DND-41 (cell line): ENCODE data around the gene LRRC74A.

Experiments used
- ATAC-seq: fragments of 200-7000 bp; cut with Tn5 transposase; 3 replicates; pipeline ENCODE4 v1.9.1; 2021; ENCODE audit warnings: low read depth; ENCODE audit not compliant: insufficient read depth
- DNase-seq: peaks from one replicate; pipeline ENCODE4 v3.0.0-alpha.2; 2020
- H2AFZ ChIP-seq: 2 replicates; pipeline ENCODE4 v1.6.0; 2012; ENCODE audit warnings: low read depth, low read length
- H3K27ac ChIP-seq: 2 replicates; pipeline ENCODE4 v1.5.1; 2012; ENCODE audit warnings: low read length, inconsistent platforms
- H3K27me3 ChIP-seq: fragments of 200-600 bp; sonication (generic); 2 replicates; pipeline ENCODE4 v1.6.0; 2012; ENCODE audit warnings: low read length, mild to moderate bottlenecking, inconsistent platforms; ENCODE audit not compliant: insufficient read depth, poor library complexity
- H3K36me3 ChIP-seq: 2 replicates; pipeline ENCODE4 v1.5.1; 2012; ENCODE audit warnings: low read length, inconsistent platforms; ENCODE audit not compliant: insufficient read depth
- H3K4me1 ChIP-seq: 2 replicates; pipeline ENCODE4 v1.5.1; 2012; ENCODE audit warnings: mild to moderate bottlenecking, low read length; ENCODE audit not compliant: insufficient read depth
- H3K4me2 ChIP-seq: 2 replicates; pipeline ENCODE4 v1.6.0; 2012; ENCODE audit warnings: mild to moderate bottlenecking, moderate library complexity, low read length, inconsistent platforms; ENCODE audit not compliant: insufficient read depth
- H3K4me3 ChIP-seq, 2 experiments: fragments of 200-600 bp in 1 of 2; shearing (Covaris generic) in 1 of 2; 2 replicates each; pipeline ENCODE4 v1.5.1; 2012 to 2016; ENCODE audit warnings: inconsistent platforms in 2 of 2, low read length in 2 of 2, mild to moderate bottlenecking in 2 of 2, low read depth in 1 of 2, moderate library complexity in 1 of 2
- H3K79me2 ChIP-seq: 2 replicates; pipeline ENCODE4 v1.6.0; 2012; ENCODE audit warnings: low read length, inconsistent platforms; ENCODE audit not compliant: insufficient read depth
- H3K9ac ChIP-seq: 2 replicates; pipeline ENCODE4 v1.6.0; 2012; ENCODE audit warnings: low read depth, mild to moderate bottlenecking, inconsistent platforms, low read length, moderate library complexity
- H3K9me3 ChIP-seq: 2 replicates; pipeline ENCODE4 v1.5.1; 2012; ENCODE audit warnings: low read length, moderate library complexity, mild to moderate bottlenecking, inconsistent platforms; ENCODE audit not compliant: insufficient read depth, severe bottlenecking
- H4K20me1 ChIP-seq: 2 replicates; pipeline ENCODE4 v1.6.0; 2012; ENCODE audit warnings: low read length; ENCODE audit not compliant: insufficient read depth
- CTCF ChIP-seq: IDR thresholded peaks from 2 replicates; pipeline ENCODE4 v1.5.1; 2012; ENCODE audit warnings: borderline replicate concordance, low read length, moderate library complexity, mild to moderate bottlenecking; ENCODE audit not compliant: poor library complexity, severe bottlenecking; ENCODE audit errors: extremely low read depth
- EZH2 ChIP-seq: IDR thresholded peaks from 3 replicates; pipeline ENCODE4 v1.6.1; 2012; ENCODE audit warnings: borderline replicate concordance, low read depth, mild to moderate bottlenecking, moderate library complexity, low read length, inconsistent platforms; ENCODE audit not compliant: severe bottlenecking

The LRRC74A gene

DNA sequence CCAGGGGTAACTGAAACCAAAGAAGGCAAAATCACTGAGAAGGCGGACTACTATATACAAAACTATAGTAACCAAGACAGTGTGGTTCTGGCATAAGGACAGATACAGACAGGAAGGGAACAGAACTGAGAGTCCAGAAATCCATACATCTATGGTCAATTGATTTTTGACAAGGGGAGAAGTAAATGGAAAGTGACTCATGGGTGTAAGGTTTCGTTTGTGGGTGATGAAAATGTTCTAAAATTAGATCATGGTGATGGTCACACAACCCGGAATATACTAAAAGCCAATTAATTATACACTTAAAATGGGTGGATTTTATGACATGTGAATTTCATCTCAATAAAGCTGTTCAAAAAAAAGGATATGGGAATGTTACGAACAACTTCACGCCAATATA lies 32.3 kb upstream of the LRRC74A start:
- Histone ChIP-seq H3K9ac (no peak overlapping the region), H3K27ac (no peak overlapping the region), H3K4me3 (no peak overlapping the region), H3K4me1 (no peaks in the 10 kb centered on the region), H2AFZ (no peak overlapping the region), H3K36me3 (peaks cover 58% of the 10 kb centered on the region), H3K27me3 (no peaks in the 10 kb centered on the region), H3K4me2 (no peak overlapping the region), H3K9me3 (peaks cover 3% of the 10 kb centered on the region), H3K79me2 (no peaks in the 10 kb centered on the region), H4K20me1 (no peaks in the 10 kb centered on the region)
- DNase-seq (no peak), ATAC-seq (no peak)
- TF ChIP-seq CTCF = no peak
- TF ChIP-seq EZH2 = no peak

DNA sequence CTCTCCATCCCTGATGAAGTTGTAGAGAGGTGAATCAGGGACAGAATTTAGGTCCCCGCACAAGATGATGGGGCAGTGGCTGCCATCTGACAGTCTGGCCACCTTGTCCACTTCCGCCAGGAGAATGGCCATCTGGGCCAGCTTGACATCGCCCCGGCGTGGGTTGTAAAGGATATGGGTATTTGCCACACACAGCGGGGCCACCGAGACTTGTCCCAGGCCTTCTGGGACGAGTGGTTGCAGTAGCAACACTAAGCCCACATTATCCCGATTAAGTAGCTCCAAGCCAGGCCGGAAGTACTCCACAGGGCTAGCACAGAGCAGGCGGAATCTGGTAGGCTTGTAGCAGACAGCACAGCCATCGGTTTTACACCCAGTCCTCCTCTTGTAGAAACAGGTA lies 19.8 kb upstream of the LRRC74A start:
- H3K79me2 ChIP-seq = peaks cover 6% of the 10 kb centered on the region; the same call in 1 of the 2 replicates
- H3K36me3 ChIP-seq = peaks cover 75% of the 10 kb centered on the region
- no peak for ATAC-seq
- no peak overlapping the region for H3K4me2 ChIP-seq
- no peaks in the 10 kb centered on the region for H4K20me1 ChIP-seq
- H3K27me3 ChIP-seq = no peaks in the 10 kb centered on the region
- no peak overlapping the region for H3K4me3 ChIP-seq
- H3K27ac ChIP-seq = no peak overlapping the region
- DNase-seq = no peak
- TF ChIP-seq CTCF = no peak
- TF ChIP-seq EZH2 = no peak
- no peak overlapping the region for H3K9ac ChIP-seq
- no peaks in the 10 kb centered on the region for H3K9me3 ChIP-seq
- no peak overlapping the region for H2AFZ ChIP-seq
- peaks cover 10% of the 10 kb centered on the region for H3K4me1 ChIP-seq

DNA sequence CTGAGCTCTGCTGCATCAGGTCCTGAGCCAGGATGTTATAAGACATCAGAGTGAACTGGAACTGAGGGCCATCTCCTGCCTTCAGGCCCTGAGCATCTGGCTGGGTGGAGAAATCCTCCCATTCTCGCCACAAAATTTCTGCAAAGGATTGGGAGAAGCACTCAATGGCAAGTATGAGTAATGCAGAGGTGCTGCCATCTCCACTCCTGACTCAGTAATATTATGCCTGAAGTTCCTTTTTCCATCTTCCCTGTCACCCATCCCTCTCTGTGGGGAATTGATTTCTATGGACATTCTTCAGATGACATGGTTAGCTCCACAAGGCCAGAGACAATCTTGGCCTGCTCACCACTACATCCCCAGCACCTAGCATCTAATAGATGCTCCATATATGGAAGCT lies 18.2 kb upstream of the LRRC74A start:
- Histone ChIP-seq H3K9me3 (no peaks in the 10 kb centered on the region), H3K36me3 (peaks cover 63% of the 10 kb centered on the region)

More for the DNA sequence above, 18.2 kb upstream of the LRRC74A start:
- Histone ChIP-seq H3K4me3 (no peak overlapping the region), H4K20me1 (no peaks in the 10 kb centered on the region), H3K4me2 (no peak overlapping the region), H3K27me3 (no peaks in the 10 kb centered on the region), H3K9ac (no peak overlapping the region), H3K79me2 (peaks cover 13% of the 10 kb centered on the region), H3K4me1 (peaks cover 22% of the 10 kb centered on the region), H2AFZ (no peak overlapping the region), H3K27ac (no peak overlapping the region)
- ATAC-seq = no peak
- no peak for TF ChIP-seq CTCF
- TF ChIP-seq EZH2 = no peak
- no peak for DNase-seq
